IPS DF 6.9 (cell line): ENCODE data around the gene KCNH6.

Source experiments
- DNase-seq: peaks from one replicate; pipeline ENCODE4 v3.0.0-alpha.2; 2013; ENCODE audit warnings: low read depth, low spot score
- H3K27ac ChIP-seq: one replicate; pipeline ENCODE4 v1.5.1; 2013; ENCODE audit warnings: low read length, control low read depth
- H3K27me3 ChIP-seq: 2 replicates; pipeline ENCODE4 v1.6.1; 2013; ENCODE audit warnings: mild to moderate bottlenecking, low read length; ENCODE audit not compliant: control insufficient read depth, insufficient read depth
- H3K36me3 ChIP-seq: 2 replicates; pipeline ENCODE4 v1.6.1; 2013; ENCODE audit warnings: low read length; ENCODE audit not compliant: control insufficient read depth, insufficient read depth
- H3K4me1 ChIP-seq: 2 replicates; pipeline ENCODE4 v1.6.1; 2013; ENCODE audit warnings: low read length; ENCODE audit not compliant: control insufficient read depth, insufficient read depth
- H3K4me3 ChIP-seq: 2 replicates; pipeline ENCODE4 v1.5.1; 2013; ENCODE audit warnings: mild to moderate bottlenecking, low read length
- H3K9me3 ChIP-seq: 2 replicates; pipeline ENCODE4 v1.6.1; 2013; ENCODE audit warnings: low read length, inconsistent platforms; ENCODE audit not compliant: control insufficient read depth, insufficient read depth
- WGBS: extraction: QIAGEN DNeasy Blood & Tissue Kit; methylation state at CpG from one replicate; pipeline ENCODE4 v1.1.7; 2013; ENCODE audit warnings: mixed read lengths, missing lambda C conversion rate; ENCODE audit not compliant: insufficient read length, insufficient coverage; 5-methylcytosine and 5-hydroxymethylcytosine counted together

KCNH6 gene

GRCh38 chr17:63489291-63489690 is 33.9 kb upstream of the KCNH6 start:
- Histone ChIP-seq H3K27ac (no peak overlapping the region), H3K4me1 (no peaks in the 10 kb centered on the region), H3K36me3 (no peaks in the 10 kb centered on the region), H3K9me3 (no peaks in the 10 kb centered on the region), H3K4me3 (no peak overlapping the region), H3K27me3 (no peaks in the 10 kb centered on the region)
- no peak for DNase-seq
- no CpG with 5 or more reads among the region's 6 CpGs for WGBS

- H3K27me3 ChIP-seq, result no peaks in the 10 kb centered on the region
- no peaks in the 10 kb centered on the region for H3K36me3 ChIP-seq
- WGBS, result no CpG with 5 or more reads among the region's 10 CpGs
- no peak for DNase-seq
- H3K27ac ChIP-seq, result no peak overlapping the region
- no peak overlapping the region for H3K4me3 ChIP-seq
- no peaks in the 10 kb centered on the region for H3K4me1 ChIP-seq
- H3K9me3 ChIP-seq, result no peaks in the 10 kb centered on the region
These were observed 32.8 kb upstream of the KCNH6 start for GRCh38 chr17:63490329-63490728.

GRCh38 chr17:63490858-63491400 is 32.2 kb upstream of the KCNH6 start:
- H3K27ac ChIP-seq, result no peak overlapping the region
- no CpG with 5 or more reads among the region's 22 CpGs for WGBS
- no peaks in the 10 kb centered on the region for H3K9me3 ChIP-seq
- H3K4me3 ChIP-seq, result no peak overlapping the region
- no peaks in the 10 kb centered on the region for H3K27me3 ChIP-seq
- H3K36me3 ChIP-seq, result no peaks in the 10 kb centered on the region
- no peak for DNase-seq
- H3K4me1 ChIP-seq, result no peaks in the 10 kb centered on the region

GRCh38 chr17:63491413-63491812 is 31.7 kb upstream of the KCNH6 start:
- no peaks in the 10 kb centered on the region for H3K27me3 ChIP-seq
- DNase-seq, result no peak
- no peak overlapping the region for H3K4me3 ChIP-seq
- no peak overlapping the region for H3K27ac ChIP-seq
- WGBS, result no CpG with 5 or more reads among the region's 8 CpGs
- H3K9me3 ChIP-seq, result no peaks in the 10 kb centered on the region
- no peaks in the 10 kb centered on the region for H3K36me3 ChIP-seq
- H3K4me1 ChIP-seq, result no peaks in the 10 kb centered on the region

- no peak overlapping the region for H3K27ac ChIP-seq
- H3K27me3 ChIP-seq, result no peaks in the 10 kb centered on the region
- no CpG with 5 or more reads among the region's 10 CpGs for WGBS
- no peak overlapping the region for H3K4me3 ChIP-seq
- H3K9me3 ChIP-seq, result no peaks in the 10 kb centered on the region
- no peak for DNase-seq
- H3K4me1 ChIP-seq, result no peaks in the 10 kb centered on the region
- H3K36me3 ChIP-seq, result no peaks in the 10 kb centered on the region
These were observed 31.1 kb upstream of the KCNH6 start for GRCh38 chr17:63491977-63492618.

GRCh38 chr17:63492940-63493339 is 30.2 kb upstream of the KCNH6 start:
- Histone ChIP-seq H3K4me3 (no peak overlapping the region), H3K9me3 (no peaks in the 10 kb centered on the region), H3K27ac (no peak overlapping the region), H3K27me3 (no peaks in the 10 kb centered on the region), H3K4me1 (peaks cover under 1% of the 10 kb centered on the region; the same call in 1 of the 2 replicates), H3K36me3 (no peaks in the 10 kb centered on the region)
- DNase-seq, result no peak
- WGBS, result no CpG with 5 or more reads among the region's 6 CpGs

- Histone ChIP-seq H3K4me3 (no peak overlapping the region), H3K27me3 (no peaks in the 10 kb centered on the region), H3K36me3 (no peaks in the 10 kb centered on the region), H3K27ac (no peak overlapping the region), H3K9me3 (no peaks in the 10 kb centered on the region), H3K4me1 (peaks cover 1% of the 10 kb centered on the region; the same call in 1 of the 2 replicates)
- no peak for DNase-seq
- WGBS, result no CpG with 5 or more reads among the region's 9 CpGs
These were observed 29.7 kb upstream of the KCNH6 start for GRCh38 chr17:63493411-63493810.

GRCh38 chr17:63494300-63494928 is 28.7 kb upstream of the KCNH6 start:
- WGBS, result no CpG with 5 or more reads among the region's 12 CpGs
- no peak for DNase-seq
- Histone ChIP-seq H3K27ac (no peak overlapping the region), H3K36me3 (no peaks in the 10 kb centered on the region), H3K4me3 (no peak overlapping the region), H3K9me3 (no peaks in the 10 kb centered on the region), H3K4me1 (peaks cover 1% of the 10 kb centered on the region), H3K27me3 (no peaks in the 10 kb centered on the region)

- Histone ChIP-seq H3K27ac (no peak overlapping the region), H3K4me1 (peaks cover 1% of the 10 kb centered on the region), H3K27me3 (no peaks in the 10 kb centered on the region), H3K9me3 (no peaks in the 10 kb centered on the region), H3K36me3 (no peaks in the 10 kb centered on the region), H3K4me3 (no peak overlapping the region)
- DNase-seq, result no peak
- no CpG with 5 or more reads among the region's 6 CpGs for WGBS
These were observed 27.7 kb upstream of the KCNH6 start for GRCh38 chr17:63495491-63495890.

- Histone ChIP-seq H3K4me1 (peaks cover 1% of the 10 kb centered on the region), H3K9me3 (no peaks in the 10 kb centered on the region), H3K27me3 (no peaks in the 10 kb centered on the region), H3K27ac (no peak overlapping the region), H3K36me3 (no peaks in the 10 kb centered on the region), H3K4me3 (no peak overlapping the region)
- no peak for DNase-seq
- no CpG with 5 or more reads among the region's 12 CpGs for WGBS
These were observed 27.0 kb upstream of the KCNH6 start for GRCh38 chr17:63496177-63496576.
